HepG2 (cell line): Measurements from ENCODE around the gene MYO18B. TPM values are rescaled to one million over a fixed set of nuclear protein-coding genes. Genes with fewer than 3 reads are reported as not detected.

Experiments
- GABPB1 ChIP-seq: IDR thresholded peaks from 2 replicates; pipeline ENCODE4 v1.6.1; 2016; ENCODE audit warnings: mild to moderate bottlenecking, missing genetic modification reagents, moderate library complexity, missing compliant biosample characterization
- KAT8 ChIP-seq: IDR thresholded peaks from 2 replicates; pipeline ENCODE4 v1.6.1; 2016; ENCODE audit warnings: missing genetic modification reagents, missing compliant biosample characterization
- PHB2 ChIP-seq: fragments of 450-650 bp; IDR thresholded peaks from 2 replicates; pipeline ENCODE4 v1.6.1; 2018; ENCODE audit not compliant: partially characterized antibody
- SETDB1 ChIP-seq: sonication (generic); formaldehyde crosslinking; IDR thresholded peaks from 2 replicates; pipeline ENCODE4 v1.5.1; 2020; ENCODE audit warnings: missing genetic modification reagents, mild to moderate bottlenecking, borderline replicate concordance
- TARDBP ChIP-seq: sonication (generic); formaldehyde crosslinking; IDR thresholded peaks from 2 replicates; pipeline ENCODE4 v1.8.0; 2022; ENCODE audit warnings: mild to moderate bottlenecking, missing genetic modification reagents
- ZFY ChIP-seq: sonication (generic); formaldehyde crosslinking; IDR thresholded peaks from 2 replicates; pipeline ENCODE4 v1.4.0; 2020; ENCODE audit warnings: missing genetic modification reagents
- ZNF652 ChIP-seq: IDR thresholded peaks from 2 replicates; pipeline ENCODE4 v1.6.1; 2016; ENCODE audit warnings: low read depth, borderline replicate concordance
- ZNF703 ChIP-seq: sonication (generic); formaldehyde crosslinking; IDR thresholded peaks from 2 replicates; pipeline ENCODE4 v1.5.1; 2020; ENCODE audit warnings: missing genetic modification reagents, mild to moderate bottlenecking, moderate library complexity, borderline replicate concordance
- ZNF709 ChIP-seq: sonication (generic); formaldehyde crosslinking; IDR thresholded peaks from 2 replicates; pipeline ENCODE4 v1.5.0; 2020; ENCODE audit warnings: mild to moderate bottlenecking, missing genetic modification reagents
- ZNF724P ChIP-seq: sonication (generic); formaldehyde crosslinking; IDR thresholded peaks from 2 replicates; pipeline ENCODE4 v1.8.0; 2022; ENCODE audit warnings: missing genetic modification reagents, borderline replicate concordance
- polyA plus RNA-seq, 8 experiments: library from polyadenylated mRNA; depleted of rRNA in 3 of 8; stranded (reverse) in 7 of 8; unstranded in 1 of 8; fragments of >200 nt; fragmentation: Illumina TruSeq in 4 of 8; extraction: Trizol in 4 of 8; gene quantifications; 2 replicates each; pipeline versions ENCODE4 v1.2.1 to v1.2.3, GENCODE V29; 2011 to 2016; ENCODE audit warnings: low read depth in 4 of 8, missing spikeins in 1 of 8, mixed read lengths in 1 of 8; ENCODE audit not compliant: insufficient read depth in 1 of 8
- total RNA-seq, 5 experiments: library from RNA; depleted of rRNA; stranded (reverse); fragments of >200 nt; fragmentation: Illumina TruSeq; extraction: Trizol; gene quantifications; 2 replicates each; pipeline ENCODE4 v1.2.3, GENCODE V29; 2016; ENCODE audit warnings: low read depth in 1 of 5
- TF ChIP-seq, protein P1 (sequence below): sonication (generic); formaldehyde crosslinking; IDR thresholded peaks from 2 replicates; pipeline ENCODE4 v1.4.0; 2020; ENCODE audit warnings: missing genetic modification reagents, borderline replicate concordance
- TF ChIP-seq, protein P2 (sequence below): IDR thresholded peaks from 2 replicates; pipeline ENCODE4 v1.4.0; 2020; ENCODE audit warnings: mild to moderate bottlenecking, missing genetic modification reagents
- TF ChIP-seq, protein P3 (sequence below): sonication (generic); formaldehyde crosslinking; IDR thresholded peaks from 2 replicates; pipeline ENCODE4 v1.9.0; 2021; ENCODE audit warnings: missing genetic modification reagents, borderline replicate concordance

The MYO18B gene
- total and polyA plus RNA-seq, 2 of the 13 experiments (the other 11 are each of a cell fraction or from before 2014, with no cell fraction given), result 0.01 TPM; not detected in 1

DNA sequence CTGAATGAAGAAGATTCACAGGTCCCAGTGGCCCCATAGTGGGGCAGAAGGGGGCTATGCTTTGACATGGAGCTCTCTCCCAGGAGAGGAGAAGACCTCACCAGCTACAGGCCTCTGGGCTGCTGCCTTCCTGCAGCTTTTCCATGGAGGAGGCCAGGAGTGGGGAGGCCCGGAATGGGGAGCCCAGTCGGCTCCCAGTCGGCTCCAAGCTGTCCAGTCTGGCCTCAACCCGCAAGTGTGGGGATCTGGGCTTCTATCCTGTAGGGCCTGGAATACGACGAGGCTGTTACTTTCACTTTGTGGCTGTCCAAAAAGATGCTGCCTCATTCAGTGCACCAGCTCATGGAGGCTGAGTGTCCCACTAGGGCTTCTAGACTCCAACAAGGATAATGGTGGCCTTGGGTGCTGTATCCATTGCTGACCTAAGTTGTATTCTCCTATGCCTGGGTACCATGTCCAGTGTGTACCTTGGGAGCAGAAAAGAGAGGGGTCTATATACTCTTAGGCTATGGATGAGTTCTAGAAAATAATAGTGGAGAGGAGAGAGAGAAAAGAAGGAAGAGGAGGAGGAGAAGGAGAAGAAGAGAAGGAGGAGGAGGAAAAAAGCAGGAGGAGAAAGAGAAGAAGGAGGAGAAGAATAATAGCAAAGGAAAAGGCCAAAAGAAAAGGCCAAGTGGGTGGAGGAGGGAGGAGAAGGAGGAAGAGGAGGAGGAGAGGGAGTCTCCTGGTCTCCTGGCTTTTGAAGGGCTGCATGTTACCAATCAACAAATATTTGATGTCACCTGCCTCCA is 1.1 kb downstream of the MYO18B start (continued):
- TF ChIP-seq, protein P1, sequence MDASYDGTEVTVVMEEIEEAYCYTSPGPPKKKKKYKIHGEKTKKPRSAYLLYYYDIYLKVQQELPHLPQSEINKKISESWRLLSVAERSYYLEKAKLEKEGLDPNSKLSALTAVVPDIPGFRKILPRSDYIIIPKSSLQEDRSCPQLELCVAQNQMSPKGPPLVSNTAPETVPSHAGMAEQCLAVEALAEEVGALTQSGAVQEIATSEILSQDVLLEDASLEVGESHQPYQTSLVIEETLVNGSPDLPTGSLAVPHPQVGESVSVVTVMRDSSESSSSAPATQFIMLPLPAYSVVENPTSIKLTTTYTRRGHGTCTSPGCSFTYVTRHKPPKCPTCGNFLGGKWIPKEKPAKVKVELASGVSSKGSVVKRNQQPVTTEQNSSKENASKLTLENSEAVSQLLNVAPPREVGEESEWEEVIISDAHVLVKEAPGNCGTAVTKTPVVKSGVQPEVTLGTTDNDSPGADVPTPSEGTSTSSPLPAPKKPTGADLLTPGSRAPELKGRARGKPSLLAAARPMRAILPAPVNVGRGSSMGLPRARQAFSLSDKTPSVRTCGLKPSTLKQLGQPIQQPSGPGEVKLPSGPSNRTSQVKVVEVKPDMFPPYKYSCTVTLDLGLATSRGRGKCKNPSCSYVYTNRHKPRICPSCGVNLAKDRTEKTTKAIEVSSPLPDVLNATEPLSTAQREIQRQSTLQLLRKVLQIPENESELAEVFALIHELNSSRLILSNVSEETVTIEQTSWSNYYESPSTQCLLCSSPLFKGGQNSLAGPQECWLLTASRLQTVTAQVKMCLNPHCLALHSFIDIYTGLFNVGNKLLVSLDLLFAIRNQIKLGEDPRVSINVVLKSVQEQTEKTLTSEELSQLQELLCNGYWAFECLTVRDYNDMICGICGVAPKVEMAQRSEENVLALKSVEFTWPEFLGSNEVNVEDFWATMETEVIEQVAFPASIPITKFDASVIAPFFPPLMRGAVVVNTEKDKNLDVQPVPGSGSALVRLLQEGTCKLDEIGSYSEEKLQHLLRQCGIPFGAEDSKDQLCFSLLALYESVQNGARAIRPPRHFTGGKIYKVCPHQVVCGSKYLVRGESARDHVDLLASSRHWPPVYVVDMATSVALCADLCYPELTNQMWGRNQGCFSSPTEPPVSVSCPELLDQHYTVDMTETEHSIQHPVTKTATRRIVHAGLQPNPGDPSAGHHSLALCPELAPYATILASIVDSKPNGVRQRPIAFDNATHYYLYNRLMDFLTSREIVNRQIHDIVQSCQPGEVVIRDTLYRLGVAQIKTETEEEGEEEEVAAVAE (CRISPR knock-in tag), result no peak
- no peak for TF ChIP-seq ZNF724P
- TF ChIP-seq ZNF703 (CRISPR knock-in tag), result no peak
- TF ChIP-seq PHB2, result no peak
- no peak for TF ChIP-seq TARDBP (CRISPR knock-in tag)
- TF ChIP-seq KAT8, result no peak
- no peak for TF ChIP-seq ZNF652 (CRISPR knock-in tag)
- TF ChIP-seq, protein P2, sequence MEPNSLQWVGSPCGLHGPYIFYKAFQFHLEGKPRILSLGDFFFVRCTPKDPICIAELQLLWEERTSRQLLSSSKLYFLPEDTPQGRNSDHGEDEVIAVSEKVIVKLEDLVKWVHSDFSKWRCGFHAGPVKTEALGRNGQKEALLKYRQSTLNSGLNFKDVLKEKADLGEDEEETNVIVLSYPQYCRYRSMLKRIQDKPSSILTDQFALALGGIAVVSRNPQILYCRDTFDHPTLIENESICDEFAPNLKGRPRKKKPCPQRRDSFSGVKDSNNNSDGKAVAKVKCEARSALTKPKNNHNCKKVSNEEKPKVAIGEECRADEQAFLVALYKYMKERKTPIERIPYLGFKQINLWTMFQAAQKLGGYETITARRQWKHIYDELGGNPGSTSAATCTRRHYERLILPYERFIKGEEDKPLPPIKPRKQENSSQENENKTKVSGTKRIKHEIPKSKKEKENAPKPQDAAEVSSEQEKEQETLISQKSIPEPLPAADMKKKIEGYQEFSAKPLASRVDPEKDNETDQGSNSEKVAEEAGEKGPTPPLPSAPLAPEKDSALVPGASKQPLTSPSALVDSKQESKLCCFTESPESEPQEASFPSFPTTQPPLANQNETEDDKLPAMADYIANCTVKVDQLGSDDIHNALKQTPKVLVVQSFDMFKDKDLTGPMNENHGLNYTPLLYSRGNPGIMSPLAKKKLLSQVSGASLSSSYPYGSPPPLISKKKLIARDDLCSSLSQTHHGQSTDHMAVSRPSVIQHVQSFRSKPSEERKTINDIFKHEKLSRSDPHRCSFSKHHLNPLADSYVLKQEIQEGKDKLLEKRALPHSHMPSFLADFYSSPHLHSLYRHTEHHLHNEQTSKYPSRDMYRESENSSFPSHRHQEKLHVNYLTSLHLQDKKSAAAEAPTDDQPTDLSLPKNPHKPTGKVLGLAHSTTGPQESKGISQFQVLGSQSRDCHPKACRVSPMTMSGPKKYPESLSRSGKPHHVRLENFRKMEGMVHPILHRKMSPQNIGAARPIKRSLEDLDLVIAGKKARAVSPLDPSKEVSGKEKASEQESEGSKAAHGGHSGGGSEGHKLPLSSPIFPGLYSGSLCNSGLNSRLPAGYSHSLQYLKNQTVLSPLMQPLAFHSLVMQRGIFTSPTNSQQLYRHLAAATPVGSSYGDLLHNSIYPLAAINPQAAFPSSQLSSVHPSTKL, result no peak
- no peak for TF ChIP-seq SETDB1 (CRISPR knock-in tag)
- no peak for TF ChIP-seq ZFY (CRISPR knock-in tag)
- TF ChIP-seq GABPB1 (CRISPR knock-in tag), result no peak
- TF ChIP-seq, protein P3, sequence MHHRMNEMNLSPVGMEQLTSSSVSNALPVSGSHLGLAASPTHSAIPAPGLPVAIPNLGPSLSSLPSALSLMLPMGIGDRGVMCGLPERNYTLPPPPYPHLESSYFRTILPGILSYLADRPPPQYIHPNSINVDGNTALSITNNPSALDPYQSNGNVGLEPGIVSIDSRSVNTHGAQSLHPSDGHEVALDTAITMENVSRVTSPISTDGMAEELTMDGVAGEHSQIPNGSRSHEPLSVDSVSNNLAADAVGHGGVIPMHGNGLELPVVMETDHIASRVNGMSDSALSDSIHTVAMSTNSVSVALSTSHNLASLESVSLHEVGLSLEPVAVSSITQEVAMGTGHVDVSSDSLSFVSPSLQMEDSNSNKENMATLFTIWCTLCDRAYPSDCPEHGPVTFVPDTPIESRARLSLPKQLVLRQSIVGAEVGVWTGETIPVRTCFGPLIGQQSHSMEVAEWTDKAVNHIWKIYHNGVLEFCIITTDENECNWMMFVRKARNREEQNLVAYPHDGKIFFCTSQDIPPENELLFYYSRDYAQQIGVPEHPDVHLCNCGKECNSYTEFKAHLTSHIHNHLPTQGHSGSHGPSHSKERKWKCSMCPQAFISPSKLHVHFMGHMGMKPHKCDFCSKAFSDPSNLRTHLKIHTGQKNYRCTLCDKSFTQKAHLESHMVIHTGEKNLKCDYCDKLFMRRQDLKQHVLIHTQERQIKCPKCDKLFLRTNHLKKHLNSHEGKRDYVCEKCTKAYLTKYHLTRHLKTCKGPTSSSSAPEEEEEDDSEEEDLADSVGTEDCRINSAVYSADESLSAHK (CRISPR knock-in tag), result no peak
- no peak for TF ChIP-seq ZNF709
